NCI-H1092 treated with DMSO at 0.1 percent for 48 hours (cell line): Measurements from ENCODE around the gene ANAPC13.

Experiments
- DNase-seq: peaks from one replicate; lab custom pipeline; 2025; lab: John Stamatoyannopoulos, UW

The ANAPC13 gene

DNA sequence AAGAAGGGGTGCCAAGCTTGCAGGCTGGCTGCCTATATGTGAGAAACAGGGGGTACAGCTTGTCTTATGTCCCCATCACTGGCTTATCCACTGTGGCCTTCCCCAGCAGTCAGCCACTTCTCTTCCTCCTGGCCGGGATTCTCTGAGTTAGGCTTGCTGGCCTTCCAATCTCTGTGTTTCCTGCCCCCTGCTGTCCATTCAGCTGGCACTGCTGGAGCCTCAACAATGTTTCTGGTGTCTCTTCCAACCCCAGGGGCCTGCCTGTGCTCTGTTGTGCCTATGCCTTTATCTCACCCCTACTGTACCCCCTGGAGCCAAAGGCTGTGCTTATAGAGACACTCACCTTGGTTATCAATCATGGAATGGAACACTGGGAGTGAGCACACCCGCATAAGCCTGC, 36.5 kb downstream of the ANAPC13 start:
- peak; percentile 70 for DNase-seq

DNA sequence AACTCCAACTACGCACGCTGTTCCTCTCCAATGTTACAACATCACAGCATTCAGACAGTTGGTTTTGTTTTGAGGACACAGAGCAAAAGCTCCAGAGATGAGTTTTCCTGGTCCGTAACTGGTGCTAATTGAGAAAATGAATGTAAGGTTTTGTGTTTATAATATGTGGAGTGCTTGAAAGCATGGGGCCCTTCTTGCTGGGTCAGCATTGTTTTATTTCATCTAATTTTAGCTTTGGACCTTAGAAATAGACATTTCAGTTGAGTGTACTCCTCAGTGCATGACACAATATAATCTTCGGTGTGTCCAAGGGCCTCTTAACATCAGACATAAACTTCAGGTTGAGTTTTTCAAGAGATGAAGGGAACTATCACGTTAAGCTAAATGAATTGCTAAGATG, 37.1 kb downstream of the ANAPC13 start:
- DNase-seq, result no peak

DNA sequence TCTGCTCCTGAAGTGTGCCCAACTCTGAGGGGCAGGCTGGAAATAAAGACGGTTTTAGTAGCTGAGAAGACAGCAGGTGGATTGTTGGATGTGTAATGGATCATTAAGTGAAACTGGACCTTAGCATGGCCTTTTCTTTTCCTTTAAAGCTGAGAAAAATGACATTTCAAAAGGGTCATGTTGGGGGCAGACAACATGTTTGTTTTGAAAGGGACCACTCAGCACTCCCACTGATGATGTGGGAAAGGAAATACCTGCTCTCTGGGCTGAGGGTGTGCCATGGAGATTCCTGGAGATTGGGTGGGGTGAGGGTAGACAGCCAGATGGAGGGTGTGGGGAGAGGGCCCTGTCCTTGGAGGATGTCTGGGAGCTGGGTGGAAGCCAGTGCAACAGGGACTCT, 38.4 kb downstream of the ANAPC13 start:
- DNase-seq, result no peak

DNA sequence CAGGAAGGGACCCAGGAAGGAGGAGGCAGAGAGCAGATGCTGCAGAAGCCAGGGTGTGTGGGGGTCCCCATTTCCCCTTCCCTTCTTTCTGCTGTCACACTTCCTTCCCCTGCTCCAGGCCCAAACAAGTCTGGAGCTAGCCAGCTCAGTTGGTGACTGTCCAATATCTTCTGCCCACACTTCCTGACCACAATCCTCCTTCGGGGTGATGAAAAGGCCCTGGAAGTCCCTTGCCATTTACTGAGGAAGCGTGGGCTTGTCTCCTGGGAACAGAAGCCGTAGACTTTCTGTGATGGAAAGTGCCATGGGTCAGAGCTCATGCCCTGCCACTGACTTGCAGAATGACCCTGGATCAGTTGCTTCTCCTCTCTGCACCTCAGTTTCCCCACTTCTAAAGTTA, 39.0 kb downstream of the ANAPC13 start:
- no peak for DNase-seq

DNA sequence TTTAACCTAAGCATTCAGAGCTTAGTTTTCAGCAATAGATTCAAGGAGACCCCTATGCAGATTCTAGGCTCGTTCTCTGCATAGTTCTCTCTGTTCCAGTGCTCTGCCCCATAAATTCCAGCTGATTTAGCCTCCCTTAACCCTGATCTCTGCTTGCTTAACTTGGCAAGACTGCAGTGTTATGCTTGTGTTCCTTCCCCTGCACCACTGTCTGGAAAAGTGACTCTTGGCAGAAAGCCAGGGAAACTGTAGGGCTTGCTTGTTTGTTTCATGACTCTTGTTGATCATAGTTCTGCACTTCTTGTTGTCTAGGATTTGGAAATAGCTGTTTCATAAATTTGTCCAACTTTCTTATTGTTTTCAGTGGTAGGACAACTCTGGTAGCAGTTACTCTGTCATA, 40.1 kb downstream of the ANAPC13 start:
- DNase-seq, result peak; percentile 4

DNA sequence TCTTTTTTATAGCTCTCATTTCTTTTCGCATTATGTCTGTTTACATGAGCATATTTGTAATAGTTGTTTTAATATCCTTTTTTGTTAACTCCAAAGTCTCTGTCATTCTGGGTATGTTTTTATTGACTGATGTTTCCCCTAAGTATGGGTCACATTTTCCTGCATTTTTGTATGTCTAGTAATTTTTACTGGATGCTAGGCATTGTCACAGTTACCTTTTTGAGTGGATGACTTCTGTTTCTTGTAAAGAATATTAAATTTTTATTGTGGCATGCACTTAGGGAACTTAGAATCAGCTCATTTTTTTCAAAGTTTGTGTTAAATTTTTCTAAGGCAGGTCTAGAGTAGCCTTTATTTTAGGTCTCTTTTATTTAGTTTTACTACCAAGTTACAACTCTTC, 40.7 kb downstream of the ANAPC13 start:
- no peak for DNase-seq

DNA sequence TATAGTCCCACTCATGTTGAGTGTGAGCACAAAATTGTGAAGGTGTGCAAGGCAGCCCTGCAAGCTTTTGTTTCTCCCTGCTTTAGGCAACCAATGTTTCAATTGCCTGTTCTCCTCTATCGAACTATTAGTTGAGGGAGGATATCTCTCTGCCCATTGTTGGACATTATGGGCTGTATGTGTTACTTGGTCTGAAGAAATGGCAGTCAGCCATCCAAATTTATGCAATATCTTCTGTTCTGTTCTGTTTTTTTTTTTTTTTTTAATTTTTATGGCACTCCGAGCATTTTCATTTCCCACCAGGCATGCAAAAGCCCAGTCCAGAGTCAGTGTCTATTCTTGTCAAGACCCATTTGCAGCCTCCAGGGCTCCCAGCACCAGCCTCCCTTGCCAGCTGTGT, 44.0 kb downstream of the ANAPC13 start:
- DNase-seq, result no peak

DNA sequence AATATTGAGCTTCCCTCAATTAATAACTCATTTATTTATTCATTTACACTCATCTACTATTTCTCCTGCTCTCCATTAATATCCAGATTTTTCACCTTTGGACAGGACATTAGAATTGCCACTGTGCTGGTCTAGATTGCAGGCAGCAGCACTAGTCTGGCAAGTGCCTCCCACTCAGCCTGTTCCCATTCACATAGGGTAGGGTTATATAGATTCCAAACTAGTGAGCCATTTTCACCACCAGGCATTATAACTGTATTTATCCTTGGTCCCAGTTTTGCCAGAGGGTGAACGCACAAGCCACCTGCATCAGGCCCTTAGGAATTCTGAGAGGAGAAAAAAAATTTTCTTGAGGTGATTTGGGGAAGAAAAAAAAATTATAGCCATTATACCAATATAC, 44.5 kb downstream of the ANAPC13 start:
- DNase-seq, result no peak

DNA sequence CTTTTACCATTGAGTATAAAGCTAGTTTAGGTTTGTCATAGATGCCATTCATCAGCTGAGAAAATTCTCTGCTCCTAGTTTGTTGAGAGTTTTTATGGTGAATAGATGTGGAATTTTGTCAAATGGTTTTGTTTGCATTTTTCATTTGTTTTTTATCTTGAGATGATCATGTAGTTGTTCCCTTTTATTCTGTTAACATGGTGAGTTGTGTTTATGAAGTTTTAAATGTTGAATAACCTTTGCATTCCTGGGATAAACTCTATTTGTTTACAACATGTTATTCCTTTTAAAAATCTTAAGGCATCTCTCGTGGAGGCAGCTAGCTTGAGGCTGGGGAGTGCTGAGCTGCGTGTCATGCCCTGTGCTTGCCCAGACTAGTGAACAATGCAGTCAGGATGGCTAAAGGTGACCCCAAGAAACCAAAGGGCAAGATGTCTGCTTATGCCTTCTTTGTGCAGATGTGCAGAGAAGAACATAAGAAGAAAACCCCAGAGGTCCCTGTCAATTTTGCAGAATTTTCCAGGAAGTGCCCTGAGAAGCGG, 48.5 kb downstream of the ANAPC13 start:
- DNase-seq, result no peak

DNA sequence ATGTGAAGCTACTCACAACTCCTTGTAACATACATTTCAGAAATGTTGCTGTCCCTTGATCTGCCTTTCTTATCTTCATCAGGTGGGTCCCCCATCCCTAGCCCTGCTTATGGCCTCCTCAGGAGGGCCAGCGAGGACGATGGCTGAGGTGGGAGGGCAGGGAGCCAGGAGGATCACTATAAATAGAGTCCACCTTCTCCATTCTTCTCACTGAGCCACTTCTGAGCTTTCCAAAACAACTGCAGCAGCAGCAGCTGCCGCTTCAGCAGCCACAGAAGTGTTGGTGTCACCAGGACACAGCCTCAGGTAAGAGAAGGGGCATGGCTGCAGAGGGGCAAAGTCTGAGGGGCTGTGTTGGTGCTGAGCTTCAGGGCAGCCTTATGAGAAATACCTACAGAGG, 53.5 kb downstream of the ANAPC13 start:
- DNase-seq, result peak; percentile 50

DNA sequence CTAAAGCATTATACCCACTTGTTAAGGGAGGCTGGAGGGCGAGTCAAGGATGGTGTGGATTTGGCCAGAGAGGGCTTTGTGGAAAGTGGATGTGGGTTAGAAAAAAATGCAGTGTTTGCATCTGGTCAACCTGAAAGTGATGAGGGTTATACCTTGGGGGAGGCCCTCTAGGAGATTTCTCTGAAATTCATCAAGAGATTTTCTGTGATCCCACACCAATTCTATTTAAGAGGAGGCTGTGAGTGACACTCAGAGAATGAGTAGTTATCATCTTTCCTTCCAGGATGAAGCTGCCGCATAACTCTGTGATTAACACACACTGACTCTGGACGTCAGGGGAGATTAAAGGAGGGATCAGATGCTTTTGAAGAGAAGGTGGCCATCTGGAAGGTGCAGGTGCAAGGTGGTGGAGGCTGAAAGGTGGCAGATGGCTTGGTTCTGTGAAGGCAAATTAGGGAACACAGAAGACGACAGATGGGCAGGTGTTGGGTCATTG, 54.8 kb downstream of the ANAPC13 start:
- peak; percentile 23 for DNase-seq

DNA sequence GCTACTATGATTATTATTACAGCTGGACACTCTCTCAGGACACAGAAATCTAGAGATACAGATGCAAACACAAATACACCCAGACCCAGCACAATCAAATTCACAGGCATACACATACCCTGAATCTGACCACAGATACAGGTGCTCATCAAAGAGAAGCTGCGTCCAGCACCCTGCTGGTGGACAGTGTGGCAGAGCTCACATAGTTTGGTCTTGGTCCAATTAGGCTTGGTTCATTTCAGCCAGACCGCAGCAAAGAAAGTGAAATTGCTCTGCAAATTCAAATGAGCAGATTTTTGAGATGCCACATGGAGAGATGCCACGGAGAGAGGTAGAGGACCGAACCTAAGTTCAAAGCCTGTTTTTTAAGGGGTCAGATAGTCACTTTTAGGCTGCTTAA, 55.6 kb downstream of the ANAPC13 start:
- no peak for DNase-seq

DNA sequence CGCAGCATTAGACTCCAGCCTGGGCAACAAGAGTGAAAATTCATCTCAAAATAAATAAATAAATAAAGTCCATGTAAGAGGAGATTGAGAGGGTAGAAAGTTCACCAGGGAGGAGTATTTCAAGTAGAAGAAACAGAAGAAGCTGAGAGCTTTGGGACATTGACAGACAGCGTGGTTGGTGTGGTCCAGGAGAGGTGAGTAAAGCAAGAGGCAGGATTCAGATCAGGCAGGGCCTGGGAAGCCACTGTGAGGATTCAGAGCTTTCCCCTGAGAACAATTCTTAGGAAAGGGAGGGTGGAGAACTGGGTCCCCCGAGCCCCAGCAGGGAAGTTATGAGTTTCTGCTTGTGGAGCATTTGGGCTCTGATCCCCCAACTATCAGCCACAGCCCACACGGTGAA, 57.4 kb downstream of the ANAPC13 start:
- no peak for DNase-seq
